Dermis lymphatic vessel endothelial cell (primary cell): ENCODE measurements around the gene TMEM170A. TPM values are rescaled to one million over a fixed set of nuclear protein-coding genes. Genes with fewer than 3 reads are reported as not detected.

Experiments
- total RNA-seq: library from RNA; depleted of rRNA; stranded (reverse); fragments of >200 nt; gene quantifications from 2 replicates; pipeline ENCODE4 v1.2.1, GENCODE V29; 2014

Gene TMEM170A, protein sequence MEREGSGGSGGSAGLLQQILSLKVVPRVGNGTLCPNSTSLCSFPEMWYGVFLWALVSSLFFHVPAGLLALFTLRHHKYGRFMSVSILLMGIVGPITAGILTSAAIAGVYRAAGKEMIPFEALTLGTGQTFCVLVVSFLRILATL
- 45.2 and 45.4 TPM in 2 replicates for total RNA-seq

DNA sequence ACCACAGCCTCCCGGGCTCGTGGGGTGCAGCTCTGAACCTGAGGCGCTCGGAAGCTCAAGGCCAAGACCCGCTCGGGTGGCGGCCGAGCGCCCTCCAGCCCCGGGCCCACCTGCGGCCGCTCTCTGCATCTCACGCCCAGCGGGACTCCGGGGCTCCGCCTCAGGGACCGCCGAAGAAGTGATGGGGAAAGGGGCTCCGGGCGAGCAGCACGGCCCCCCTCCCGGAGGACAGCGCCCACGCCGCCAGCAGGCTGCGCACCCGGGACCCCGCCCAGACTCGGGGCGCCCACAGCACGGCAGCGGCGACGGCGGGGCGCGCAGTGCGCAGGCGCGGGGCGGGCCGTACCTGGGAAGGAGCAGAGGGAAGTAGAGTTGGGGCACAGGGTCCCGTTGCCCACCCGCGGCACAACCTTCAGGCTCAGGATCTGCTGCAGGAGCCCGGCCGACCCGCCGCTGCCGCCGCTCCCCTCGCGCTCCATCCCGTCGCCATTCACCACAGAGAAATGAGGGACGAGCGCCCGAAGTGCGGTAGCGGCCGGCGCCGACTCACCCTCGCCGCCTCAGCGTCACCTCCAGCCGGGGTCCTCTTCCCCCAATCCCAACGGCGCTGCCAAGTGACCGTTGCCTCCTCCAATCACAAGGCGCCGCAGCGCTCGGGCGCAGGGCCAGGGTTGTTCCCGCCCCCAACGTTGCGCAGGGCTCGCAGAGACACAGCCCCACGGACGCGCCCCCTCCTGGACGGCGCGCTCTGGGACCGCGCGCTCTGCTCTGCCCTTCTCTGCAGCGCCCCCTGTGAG lies at the start of gene TMEM170A:
TSS of gene TMEM170A (minus strand) at position 568 of the 797 bp plus-strand sequence. CDS start at position 479, 89 bp downstream.

DNA sequence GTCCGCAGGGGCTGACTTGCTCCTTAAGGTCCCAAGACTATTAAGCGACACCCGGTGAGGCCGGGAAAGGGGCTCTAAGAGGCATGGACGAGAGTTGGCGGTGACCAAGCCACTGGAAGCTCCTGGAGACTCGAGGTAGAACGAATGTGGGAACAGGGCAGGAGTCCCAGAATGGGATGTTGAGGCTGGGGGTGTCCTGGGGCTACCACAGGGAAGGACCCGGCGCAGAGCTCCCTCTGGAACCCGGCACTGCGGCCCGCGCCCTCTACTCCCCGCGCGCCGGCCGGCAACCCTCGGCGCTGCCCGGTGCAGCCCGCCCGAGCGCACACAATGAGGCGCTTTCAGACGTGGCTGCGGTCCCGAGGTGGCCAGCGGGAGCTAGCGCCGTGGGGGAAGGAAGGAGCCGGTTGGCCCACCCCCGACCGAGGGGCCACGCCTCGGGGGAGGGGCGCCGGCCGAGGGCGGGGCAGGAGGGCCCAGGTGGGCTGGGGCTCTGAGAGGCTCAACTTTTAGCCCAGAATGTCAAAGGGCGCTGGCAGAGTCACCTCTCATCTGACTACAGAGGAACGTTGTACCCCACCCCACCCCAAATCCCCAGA lies 30.7 kb upstream of the TMEM170A start, which contains the start of gene CHST6:
TSS of gene CHST6 (minus strand) at position 366 of the 599 bp plus-strand sequence. CDS start 15,613 bp downstream, outside the sequence.

DNA sequence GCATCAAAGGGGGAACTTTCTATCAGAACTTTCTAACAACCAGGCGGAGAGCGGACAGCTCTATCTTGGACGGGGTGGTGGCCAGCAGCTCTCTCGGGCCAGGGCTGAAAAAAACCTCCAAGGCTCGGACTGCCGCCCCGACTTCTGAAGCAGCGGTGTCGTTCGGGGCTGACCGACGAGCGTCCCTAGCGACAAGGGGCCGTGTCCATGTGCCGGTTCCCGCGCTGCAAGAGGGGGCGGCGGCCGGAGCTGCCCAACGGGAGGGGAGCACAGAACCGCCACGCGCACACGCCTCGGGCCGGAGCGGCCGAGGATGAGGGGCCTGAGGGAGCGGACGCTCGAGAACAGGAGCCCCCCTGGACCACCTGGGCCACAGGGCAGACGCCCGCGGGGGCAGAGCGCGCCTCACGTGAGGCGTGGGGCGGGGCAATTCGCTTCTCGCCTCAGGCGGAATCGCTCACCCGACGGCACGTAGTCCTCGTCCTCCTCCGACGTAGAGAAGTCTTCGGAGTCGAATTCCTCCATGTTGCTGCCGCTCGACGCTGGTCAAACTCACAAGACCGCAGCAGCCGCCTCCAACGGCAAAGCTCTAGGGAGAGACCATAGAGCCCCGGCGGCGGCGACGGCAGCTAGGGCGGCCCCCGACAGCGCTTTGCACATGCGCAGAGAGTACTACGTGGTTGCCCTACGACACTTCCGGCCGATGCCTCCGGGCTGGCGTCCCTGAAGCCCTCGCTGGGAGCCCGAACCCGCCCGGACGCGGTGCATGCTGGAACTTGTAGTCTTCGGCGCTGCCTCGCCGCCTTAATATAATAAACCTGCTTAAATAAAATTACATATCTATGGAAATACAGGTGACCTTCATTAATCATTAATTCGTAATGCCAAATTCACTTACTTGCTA lies 31.4 kb downstream of the TMEM170A start, which contains the start of gene CFDP1:
TSS of gene CFDP1 (minus strand) at position 676 of the 904 bp plus-strand sequence. CDS start at position 525, 151 bp downstream.

Other genes starting within 250 kb of the TMEM170A start
- gene CTRB1, start 245.7 kb downstream of the TMEM170A start, total RNA-seq: not detected in 2 replicates
- gene BCAR1, start 213.1 kb downstream of the TMEM170A start, total RNA-seq: 73.8 and 83.2 TPM in 2 replicates
- gene CFDP1, start 31.2 kb downstream of the TMEM170A start, total RNA-seq: 41.1 and 51.1 TPM in 2 replicates
- gene CHST6, start 30.8 kb upstream of the TMEM170A start, total RNA-seq: 0.34 and 0.43 TPM in 2 replicates
- under 0.01 and 0.09 TPM in 2 replicates for gene CHST5, start 71.4 kb upstream of the TMEM170A start, total RNA-seq
- 6.4 and 6.6 TPM in 2 replicates for gene TMEM231, start 91.6 kb upstream of the TMEM170A start, total RNA-seq
- gene GABARAPL2, start 101.7 kb upstream of the TMEM170A start, total RNA-seq: 80.6 and 108 TPM in 2 replicates
- 56.5 and 66.0 TPM in 2 replicates for gene ADAT1, start 158.6 kb upstream of the TMEM170A start, total RNA-seq
- gene KARS1, start 183.0 kb upstream of the TMEM170A start, total RNA-seq: 125 and 159 TPM in 2 replicates
- 36.0 and 38.5 TPM in 2 replicates for gene TERF2IP, start 183.1 kb upstream of the TMEM170A start, total RNA-seq
- gene CPHXL2, start 212.3 kb upstream of the TMEM170A start, total RNA-seq: not detected in 2 replicates
- gene DUXB, start 236.8 kb upstream of the TMEM170A start, total RNA-seq: not detected in 2 replicates